ENCODE data around the gene MED13L. TPM values are rescaled to one million over a fixed set of nuclear protein-coding genes. Genes with fewer than 3 reads are reported as not detected.
A peak's percentile ranks its signal among the peaks of the same experiment; 100 is the strongest.

MED13L gene
- total RNA-seq, 1 donor from 2014 or later = 117 TPM

DNA sequence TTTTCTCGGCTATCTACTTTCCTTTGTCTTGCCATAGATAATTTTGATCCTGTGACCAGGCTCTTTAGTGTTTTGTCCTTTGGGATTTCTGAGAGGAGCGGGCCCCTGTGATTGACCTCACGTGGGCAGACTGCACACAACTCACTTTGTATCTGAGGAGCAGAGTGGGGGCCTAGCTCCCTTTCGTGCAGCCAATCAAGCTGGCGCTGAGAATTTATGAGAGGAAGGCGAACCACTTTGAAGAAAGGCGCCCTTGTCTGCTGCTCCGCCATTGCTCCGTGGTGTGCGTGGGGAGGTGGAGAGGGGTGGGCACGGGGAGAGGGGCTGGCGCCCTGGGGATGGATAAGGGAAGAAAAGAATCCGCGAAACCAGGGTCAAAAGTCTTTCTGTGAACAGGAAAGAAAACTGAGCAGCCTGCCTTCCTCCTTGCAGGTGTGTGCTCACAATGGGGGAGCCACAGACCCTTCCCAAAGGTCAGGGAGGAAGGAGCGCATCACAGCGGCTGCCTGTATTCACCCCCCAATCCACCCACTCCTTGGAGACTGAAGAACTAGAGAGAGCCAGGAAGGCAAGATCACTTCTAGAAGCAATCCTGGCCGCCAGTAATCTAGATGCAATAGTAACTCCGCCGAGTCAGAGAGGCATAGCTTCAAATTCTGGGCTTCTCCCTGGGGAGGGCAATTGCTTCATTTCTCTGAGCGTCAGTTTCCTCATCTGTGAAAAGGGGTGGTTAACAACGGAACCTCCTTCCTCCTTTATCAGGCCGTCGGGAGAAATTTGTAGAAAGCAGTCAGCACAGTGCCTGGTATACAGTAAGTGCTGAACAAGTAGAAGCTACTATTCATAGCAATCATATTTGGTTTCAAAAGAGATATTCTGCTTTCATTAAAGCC lies 24.9 kb upstream of the MED13L start:
- Histone ChIP-seq H3K4me1 (peaks cover 2 to 19% of the 10 kb centered on the region in 2 donors), H3K27ac (no peak overlapping the region), H3K9me3 (no peaks in the 10 kb centered on the region), H3K4me3 (no peak overlapping the region), H3K27me3 (no peaks in the 10 kb centered on the region), H3K36me3 (no peaks in the 10 kb centered on the region)
- intact Hi-C loops (cut with DNase I) = no loop called here
- DNase-seq (ENCODE audit: low spot score in 2 of 2) = peak in 1 of 2 donors; percentile 67
- TF ChIP-seq, protein P1, sequence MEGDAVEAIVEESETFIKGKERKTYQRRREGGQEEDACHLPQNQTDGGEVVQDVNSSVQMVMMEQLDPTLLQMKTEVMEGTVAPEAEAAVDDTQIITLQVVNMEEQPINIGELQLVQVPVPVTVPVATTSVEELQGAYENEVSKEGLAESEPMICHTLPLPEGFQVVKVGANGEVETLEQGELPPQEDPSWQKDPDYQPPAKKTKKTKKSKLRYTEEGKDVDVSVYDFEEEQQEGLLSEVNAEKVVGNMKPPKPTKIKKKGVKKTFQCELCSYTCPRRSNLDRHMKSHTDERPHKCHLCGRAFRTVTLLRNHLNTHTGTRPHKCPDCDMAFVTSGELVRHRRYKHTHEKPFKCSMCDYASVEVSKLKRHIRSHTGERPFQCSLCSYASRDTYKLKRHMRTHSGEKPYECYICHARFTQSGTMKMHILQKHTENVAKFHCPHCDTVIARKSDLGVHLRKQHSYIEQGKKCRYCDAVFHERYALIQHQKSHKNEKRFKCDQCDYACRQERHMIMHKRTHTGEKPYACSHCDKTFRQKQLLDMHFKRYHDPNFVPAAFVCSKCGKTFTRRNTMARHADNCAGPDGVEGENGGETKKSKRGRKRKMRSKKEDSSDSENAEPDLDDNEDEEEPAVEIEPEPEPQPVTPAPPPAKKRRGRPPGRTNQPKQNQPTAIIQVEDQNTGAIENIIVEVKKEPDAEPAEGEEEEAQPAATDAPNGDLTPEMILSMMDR (IDR thresholded peaks at IDR 0.05) = no peak

DNA sequence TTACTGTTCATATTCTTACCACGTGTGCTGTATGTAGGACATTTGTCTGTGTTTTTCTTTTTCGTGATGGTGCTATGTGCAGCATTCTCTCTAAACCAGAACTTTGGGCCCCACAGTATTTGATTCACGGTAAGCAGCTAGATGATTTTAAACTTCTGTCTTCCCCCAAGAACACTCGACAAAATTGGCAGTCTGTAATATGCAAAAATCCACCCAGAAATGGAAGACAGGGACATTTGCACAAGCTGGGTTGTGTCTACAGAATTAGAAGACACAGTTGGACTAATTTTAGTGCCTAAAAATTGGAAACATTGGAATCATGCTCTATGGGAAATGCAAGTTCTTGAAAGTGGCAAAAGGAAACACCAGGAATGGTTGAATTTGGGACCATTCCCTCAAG lies 24.1 kb upstream of the MED13L start:
- intact Hi-C loops (cut with DNase I) = no loop called here
- no peak overlapping the region for H3K27ac ChIP-seq

DNA sequence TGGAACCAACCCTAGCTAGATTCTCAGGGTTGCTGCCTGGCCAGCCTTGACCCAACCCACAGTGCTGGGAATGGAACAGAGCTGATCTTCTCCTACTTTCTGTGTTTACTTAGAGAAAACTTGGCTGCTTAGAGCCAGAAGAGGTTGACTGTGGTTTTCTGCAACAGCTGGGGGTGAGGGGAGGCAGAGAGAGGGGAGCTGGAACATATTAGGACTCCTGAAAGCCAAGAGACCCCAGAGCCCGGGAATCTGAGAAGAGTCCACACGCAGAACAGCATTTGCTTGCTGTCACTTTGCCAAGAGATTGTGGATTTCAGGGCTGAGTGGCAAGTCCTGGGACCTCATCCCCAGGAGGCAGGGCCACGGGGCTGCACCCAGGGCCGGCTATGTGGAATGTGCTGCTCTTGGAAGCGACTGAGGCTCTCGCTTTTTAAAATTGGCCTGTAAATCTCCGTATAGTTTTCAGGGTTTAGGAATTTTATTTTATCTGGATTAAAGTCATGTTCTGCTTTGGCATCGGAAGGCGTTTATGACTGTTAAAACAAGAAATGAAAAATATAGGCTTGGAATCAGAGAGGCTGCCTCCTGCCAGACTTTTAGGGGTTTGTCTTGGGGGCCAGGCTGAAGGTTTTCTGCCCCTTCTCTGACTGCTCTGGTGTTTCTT lies 22.3 kb upstream of the MED13L start:
- no peaks in the 10 kb centered on the region for H3K27me3 ChIP-seq
- TF ChIP-seq, protein P1 (IDR thresholded peaks at IDR 0.05) = no peak
- H3K36me3 ChIP-seq = no peaks in the 10 kb centered on the region
- peaks cover 2 to 26% of the 10 kb centered on the region in 2 donors for H3K4me1 ChIP-seq
- DNase-seq (ENCODE audit: low spot score in 2 of 2) = peak in 1 of 2 donors; percentile 71
- H3K9me3 ChIP-seq = no peaks in the 10 kb centered on the region
- H3K4me3 ChIP-seq = peak overlapping the region in 1 of 2 donors; percentile 21
- H3K27ac ChIP-seq = peak overlapping the region; percentile 78 to 85
- intact Hi-C loops (cut with DNase I) = no loop called here

More for the DNA sequence above, 24.1 kb upstream of the MED13L start:
- TF ChIP-seq, protein P1 (IDR thresholded peaks at IDR 0.05) = no peak
- DNase-seq (ENCODE audit: low spot score in 2 of 2) = no peak
- peaks cover 2 to 19% of the 10 kb centered on the region in 2 donors for H3K4me1 ChIP-seq
- no peak overlapping the region for H3K4me3 ChIP-seq
- H3K27me3 ChIP-seq = no peaks in the 10 kb centered on the region
- H3K9me3 ChIP-seq = no peaks in the 10 kb centered on the region
- H3K36me3 ChIP-seq = no peaks in the 10 kb centered on the region

DNA sequence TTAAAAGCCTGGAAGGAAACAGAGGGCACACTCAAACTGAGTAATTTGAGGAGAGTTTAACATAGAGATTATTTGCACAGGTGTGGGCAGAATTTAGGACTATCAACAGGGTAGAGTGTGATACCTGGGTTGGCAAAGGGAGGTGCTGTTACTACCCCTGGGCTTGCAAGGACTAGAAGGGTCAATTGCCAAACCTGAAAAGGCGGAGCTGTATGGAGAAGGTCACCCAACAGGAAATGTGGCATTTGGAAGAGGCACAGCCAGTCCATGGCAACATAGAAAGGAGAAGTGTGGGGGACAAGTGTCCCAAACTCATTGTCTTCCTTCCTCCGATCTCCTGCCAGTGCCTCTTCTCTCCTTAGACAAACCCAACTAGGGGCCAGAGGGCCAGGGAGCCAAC lies 21.6 kb upstream of the MED13L start:
- TF ChIP-seq, protein P1 (IDR thresholded peaks at IDR 0.05) = no peak
- peak in 1 of 2 donors; percentile 59 for DNase-seq (ENCODE audit: low spot score in 2 of 2)
- Histone ChIP-seq H3K27ac (peak overlapping the region; percentile 78 to 85), H3K36me3 (no peaks in the 10 kb centered on the region), H3K27me3 (no peaks in the 10 kb centered on the region), H3K4me3 (no peak overlapping the region), H3K4me1 (peaks cover 2 to 29% of the 10 kb centered on the region in 2 donors), H3K9me3 (no peaks in the 10 kb centered on the region)
- intact Hi-C loops (cut with DNase I) = no loop called here

DNA sequence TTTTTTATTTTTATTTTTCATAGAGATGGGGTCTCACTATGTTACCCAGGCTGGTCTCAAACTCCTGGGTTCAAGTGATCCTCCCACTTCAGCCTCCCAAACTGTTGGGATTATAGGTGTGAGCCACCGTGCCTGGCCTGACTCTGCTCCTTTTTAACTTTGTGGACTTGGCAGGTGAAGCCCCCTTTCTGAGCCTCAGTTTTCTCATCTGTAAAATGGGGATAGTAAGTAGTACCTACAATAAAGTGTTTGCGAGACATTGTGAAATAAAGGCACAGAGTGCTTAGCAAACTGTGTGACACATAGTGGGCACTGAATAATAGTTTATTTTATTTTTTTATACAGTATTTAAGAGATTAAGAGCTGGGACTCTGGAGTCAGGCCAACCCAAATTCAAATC lies 21.1 kb upstream of the MED13L start:
- H3K9me3 ChIP-seq = no peaks in the 10 kb centered on the region
- no peaks in the 10 kb centered on the region for H3K27me3 ChIP-seq
- peak overlapping the region; percentile 78 to 85 for H3K27ac ChIP-seq
- H3K36me3 ChIP-seq = no peaks in the 10 kb centered on the region
- DNase-seq (ENCODE audit: low spot score in 2 of 2) = no peak
- no peak overlapping the region for H3K4me3 ChIP-seq
- intact Hi-C loops (cut with DNase I) = no loop called here
- peaks cover 2 to 26% of the 10 kb centered on the region in 2 donors for H3K4me1 ChIP-seq
- TF ChIP-seq, protein P1 (IDR thresholded peaks at IDR 0.05) = no peak

Measured in ascending aorta (tissue), 2 donors.